ENCODE results near the gene CDIPT.

DNA sequence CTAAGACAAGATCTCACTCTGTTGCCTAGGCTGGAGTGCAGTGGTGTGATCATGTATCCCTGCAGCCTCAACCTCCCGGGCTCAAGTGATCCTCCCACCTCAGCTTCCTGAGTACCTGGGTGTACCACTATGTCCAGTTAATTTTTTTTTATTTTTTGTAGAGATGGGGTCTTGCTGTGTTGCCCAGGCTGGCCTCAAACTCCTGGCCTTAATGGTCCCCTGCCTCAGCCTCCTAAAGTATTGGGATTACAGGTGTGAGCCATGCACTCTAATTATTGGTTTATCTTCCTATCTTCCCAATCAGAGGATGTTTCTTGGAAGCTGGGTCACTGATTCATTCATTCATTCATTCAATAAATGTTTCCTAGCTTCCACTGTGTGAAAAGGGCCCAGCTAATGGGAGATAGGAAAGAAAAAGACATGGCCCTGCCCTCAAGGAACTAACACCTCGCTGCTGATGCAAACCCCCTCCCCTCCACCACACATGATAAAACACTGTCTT, 45.7 kb upstream of the CDIPT start:
- TF ChIP-seq YY1 (IDR thresholded peaks at IDR 0.05; ENCODE audit: low read depth, low read length), result no peak
- TF ChIP-seq SIX5 (IDR thresholded peaks at IDR 0.05; ENCODE audit: low read depth, low read length, severe bottlenecking), result no peak
